NK-92 (cell line): Measurements from ENCODE around the gene AP4S1.
"Not testable (repeated sequence)": the region's sequence is repeated elsewhere in the genome, so short reads cannot be mapped to it uniquely, and the experiment has no call there.

Experiments
- DNase-seq: peaks from one replicate; lab custom pipeline; 2025; ENCODE audit not compliant: unreplicated experiment; lab: John Stamatoyannopoulos, UW

The AP4S1 gene

GRCh38 chr14:31080484-31080883 lies 55.0 kb downstream of the AP4S1 start:
- no peak for DNase-seq

GRCh38 chr14:31083781-31084180 lies 58.3 kb downstream of the AP4S1 start:
- no peak for DNase-seq

- DNase-seq, result no peak
These were observed 58.9 kb downstream of the AP4S1 start for GRCh38 chr14:31084385-31084784.

- DNase-seq, result no peak
These were observed 59.6 kb downstream of the AP4S1 start for GRCh38 chr14:31085027-31085426.

GRCh38 chr14:31086466-31086865 lies 61.0 kb downstream of the AP4S1 start:
- not testable (repeated sequence) for DNase-seq

- no peak for DNase-seq
These were observed 65.7 kb downstream of the AP4S1 start for GRCh38 chr14:31090883-31091764.

- no peak for DNase-seq
These were observed 66.8 kb downstream of the AP4S1 start for GRCh38 chr14:31092160-31092708.

- not testable (repeated sequence) for DNase-seq
These were observed 68.7 kb downstream of the AP4S1 start for GRCh38 chr14:31093884-31094839.

- DNase-seq, result not testable (repeated sequence)
These were observed 70.4 kb downstream of the AP4S1 start for GRCh38 chr14:31095817-31096216.

- DNase-seq, result no peak
These were observed 70.8 kb downstream of the AP4S1 start for GRCh38 chr14:31096255-31096654.

- no peak for DNase-seq
These were observed 71.6 kb downstream of the AP4S1 start for GRCh38 chr14:31097081-31097480.

GRCh38 chr14:31106768-31107167 lies 81.3 kb downstream of the AP4S1 start:
- no peak for DNase-seq

- no peak for DNase-seq
These were observed 83.8 kb downstream of the AP4S1 start for GRCh38 chr14:31109257-31109656.

GRCh38 chr14:31110872-31111271 lies 85.4 kb downstream of the AP4S1 start:
- DNase-seq, result no peak

GRCh38 chr14:31113794-31114193 lies 88.3 kb downstream of the AP4S1 start:
- DNase-seq, result no peak

GRCh38 chr14:31118892-31119291 lies 93.4 kb downstream of the AP4S1 start:
- DNase-seq, result no peak

- DNase-seq, result no peak
These were observed 96.7 kb downstream of the AP4S1 start for GRCh38 chr14:31122098-31122611.

- no peak for DNase-seq
These were observed 97.5 kb downstream of the AP4S1 start for GRCh38 chr14:31122921-31123320.

GRCh38 chr14:31124197-31124596 lies 98.7 kb downstream of the AP4S1 start:
- no peak for DNase-seq

- no peak for DNase-seq
These were observed 99.8 kb downstream of the AP4S1 start for GRCh38 chr14:31125231-31125630.

- no peak for DNase-seq
These were observed 101.2 kb downstream of the AP4S1 start for GRCh38 chr14:31126680-31127079.
